Measurements from ENCODE around the gene ARHGAP15. TPM values are rescaled to one million over a fixed set of nuclear protein-coding genes. Genes with fewer than 3 reads are reported as not detected.

Gene ARHGAP15
- total RNA-seq, 1 experiment from 2014 or later, result 0.42 TPM

GRCh38 chr2:143594161-143594560 is 464.9 kb downstream of the ARHGAP15 start:
- ATAC-seq, result no peak
- no peaks in the 10 kb centered on the region for H4K20me1 ChIP-seq (ENCODE audit: insufficient read depth)
- no peak for DNase-seq (ENCODE audit: low read depth, low spot score)
- no peaks in the 10 kb centered on the region for H3K27me3 ChIP-seq (ENCODE audit: insufficient read depth, low read length)
- H3K4me3 ChIP-seq (replicated peaks in 1 of 2; ENCODE audit: low read depth in 1 of 2, low read length in 2 of 2), result no peak overlapping the region
- H3K9me3 ChIP-seq (ENCODE audit: control insufficient read depth in 1 of 2, insufficient read depth in 1 of 2, low read depth in 1 of 2, low read length in 2 of 2), result no peaks in the 10 kb centered on the region
- no peak overlapping the region for H3K4me2 ChIP-seq (ENCODE audit: low read length)
- no peak for TF ChIP-seq POLR2AphosphoS5 (IDR thresholded peaks at IDR 0.05; ENCODE audit: low read depth, low read length)
- TF ChIP-seq YY1 (IDR thresholded peaks at IDR 0.05; ENCODE audit: extremely low read depth, insufficient replicate concordance, low read depth, low read length), result no peak
- TF ChIP-seq, protein P1, sequence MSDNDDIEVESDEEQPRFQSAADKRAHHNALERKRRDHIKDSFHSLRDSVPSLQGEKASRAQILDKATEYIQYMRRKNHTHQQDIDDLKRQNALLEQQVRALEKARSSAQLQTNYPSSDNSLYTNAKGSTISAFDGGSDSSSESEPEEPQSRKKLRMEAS (IDR thresholded peaks at IDR 0.05), result no peak
- TF ChIP-seq, protein P2, sequence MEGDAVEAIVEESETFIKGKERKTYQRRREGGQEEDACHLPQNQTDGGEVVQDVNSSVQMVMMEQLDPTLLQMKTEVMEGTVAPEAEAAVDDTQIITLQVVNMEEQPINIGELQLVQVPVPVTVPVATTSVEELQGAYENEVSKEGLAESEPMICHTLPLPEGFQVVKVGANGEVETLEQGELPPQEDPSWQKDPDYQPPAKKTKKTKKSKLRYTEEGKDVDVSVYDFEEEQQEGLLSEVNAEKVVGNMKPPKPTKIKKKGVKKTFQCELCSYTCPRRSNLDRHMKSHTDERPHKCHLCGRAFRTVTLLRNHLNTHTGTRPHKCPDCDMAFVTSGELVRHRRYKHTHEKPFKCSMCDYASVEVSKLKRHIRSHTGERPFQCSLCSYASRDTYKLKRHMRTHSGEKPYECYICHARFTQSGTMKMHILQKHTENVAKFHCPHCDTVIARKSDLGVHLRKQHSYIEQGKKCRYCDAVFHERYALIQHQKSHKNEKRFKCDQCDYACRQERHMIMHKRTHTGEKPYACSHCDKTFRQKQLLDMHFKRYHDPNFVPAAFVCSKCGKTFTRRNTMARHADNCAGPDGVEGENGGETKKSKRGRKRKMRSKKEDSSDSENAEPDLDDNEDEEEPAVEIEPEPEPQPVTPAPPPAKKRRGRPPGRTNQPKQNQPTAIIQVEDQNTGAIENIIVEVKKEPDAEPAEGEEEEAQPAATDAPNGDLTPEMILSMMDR (IDR thresholded peaks at IDR 0.05 in 2 of 3, conservative IDR thresholded peaks at IDR 0.05 in 1 of 3; ENCODE audit: borderline replicate concordance in 1 of 3, insufficient read depth in 1 of 3, low read depth in 2 of 3, low read length in 2 of 3), result no peak
- TF ChIP-seq, protein P3, sequence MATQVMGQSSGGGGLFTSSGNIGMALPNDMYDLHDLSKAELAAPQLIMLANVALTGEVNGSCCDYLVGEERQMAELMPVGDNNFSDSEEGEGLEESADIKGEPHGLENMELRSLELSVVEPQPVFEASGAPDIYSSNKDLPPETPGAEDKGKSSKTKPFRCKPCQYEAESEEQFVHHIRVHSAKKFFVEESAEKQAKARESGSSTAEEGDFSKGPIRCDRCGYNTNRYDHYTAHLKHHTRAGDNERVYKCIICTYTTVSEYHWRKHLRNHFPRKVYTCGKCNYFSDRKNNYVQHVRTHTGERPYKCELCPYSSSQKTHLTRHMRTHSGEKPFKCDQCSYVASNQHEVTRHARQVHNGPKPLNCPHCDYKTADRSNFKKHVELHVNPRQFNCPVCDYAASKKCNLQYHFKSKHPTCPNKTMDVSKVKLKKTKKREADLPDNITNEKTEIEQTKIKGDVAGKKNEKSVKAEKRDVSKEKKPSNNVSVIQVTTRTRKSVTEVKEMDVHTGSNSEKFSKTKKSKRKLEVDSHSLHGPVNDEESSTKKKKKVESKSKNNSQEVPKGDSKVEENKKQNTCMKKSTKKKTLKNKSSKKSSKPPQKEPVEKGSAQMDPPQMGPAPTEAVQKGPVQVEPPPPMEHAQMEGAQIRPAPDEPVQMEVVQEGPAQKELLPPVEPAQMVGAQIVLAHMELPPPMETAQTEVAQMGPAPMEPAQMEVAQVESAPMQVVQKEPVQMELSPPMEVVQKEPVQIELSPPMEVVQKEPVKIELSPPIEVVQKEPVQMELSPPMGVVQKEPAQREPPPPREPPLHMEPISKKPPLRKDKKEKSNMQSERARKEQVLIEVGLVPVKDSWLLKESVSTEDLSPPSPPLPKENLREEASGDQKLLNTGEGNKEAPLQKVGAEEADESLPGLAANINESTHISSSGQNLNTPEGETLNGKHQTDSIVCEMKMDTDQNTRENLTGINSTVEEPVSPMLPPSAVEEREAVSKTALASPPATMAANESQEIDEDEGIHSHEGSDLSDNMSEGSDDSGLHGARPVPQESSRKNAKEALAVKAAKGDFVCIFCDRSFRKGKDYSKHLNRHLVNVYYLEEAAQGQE (IDR thresholded peaks at IDR 0.05; ENCODE audit: low read depth), result no peak
- no peak for TF ChIP-seq CBX3 (IDR thresholded peaks at IDR 0.05; ENCODE audit: low read depth)
- TF ChIP-seq FOSL1 (IDR thresholded peaks at IDR 0.05; ENCODE audit: low read depth), result no peak
- no peak for TF ChIP-seq SIN3A (IDR thresholded peaks at IDR 0.05; ENCODE audit: low read depth)
- TF ChIP-seq CEBPB (IDR thresholded peaks at IDR 0.05; ENCODE audit: low read depth), result no peak
- no peak for TF ChIP-seq EZH2 (IDR thresholded peaks at IDR 0.05)
- TF ChIP-seq ZFX (IDR thresholded peaks at IDR 0.05), result no peak
- no peak for TF ChIP-seq RAD21 (IDR thresholded peaks at IDR 0.05; ENCODE audit: low read depth)
- TF ChIP-seq ATF3 (IDR thresholded peaks at IDR 0.05), result no peak
- TF ChIP-seq, protein P4, sequence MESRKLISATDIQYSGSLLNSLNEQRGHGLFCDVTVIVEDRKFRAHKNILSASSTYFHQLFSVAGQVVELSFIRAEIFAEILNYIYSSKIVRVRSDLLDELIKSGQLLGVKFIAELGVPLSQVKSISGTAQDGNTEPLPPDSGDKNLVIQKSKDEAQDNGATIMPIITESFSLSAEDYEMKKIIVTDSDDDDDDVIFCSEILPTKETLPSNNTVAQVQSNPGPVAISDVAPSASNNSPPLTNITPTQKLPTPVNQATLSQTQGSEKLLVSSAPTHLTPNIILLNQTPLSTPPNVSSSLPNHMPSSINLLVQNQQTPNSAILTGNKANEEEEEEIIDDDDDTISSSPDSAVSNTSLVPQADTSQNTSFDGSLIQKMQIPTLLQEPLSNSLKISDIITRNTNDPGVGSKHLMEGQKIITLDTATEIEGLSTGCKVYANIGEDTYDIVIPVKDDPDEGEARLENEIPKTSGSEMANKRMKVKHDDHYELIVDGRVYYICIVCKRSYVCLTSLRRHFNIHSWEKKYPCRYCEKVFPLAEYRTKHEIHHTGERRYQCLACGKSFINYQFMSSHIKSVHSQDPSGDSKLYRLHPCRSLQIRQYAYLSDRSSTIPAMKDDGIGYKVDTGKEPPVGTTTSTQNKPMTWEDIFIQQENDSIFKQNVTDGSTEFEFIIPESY (IDR thresholded peaks at IDR 0.05; ENCODE audit: extremely low read depth, insufficient replicate concordance, low read length), result no peak
- TF ChIP-seq ELF1 (IDR thresholded peaks at IDR 0.05; ENCODE audit: borderline replicate concordance, low read depth), result no peak
- TF ChIP-seq ZNF274 (IDR thresholded peaks at IDR 0.05; ENCODE audit: low read depth, low read length), result no peak
- no peak for TF ChIP-seq TCF7L2 (IDR thresholded peaks at IDR 0.05; ENCODE audit: borderline replicate concordance, extremely low read depth, insufficient read depth, insufficient read length)
- no peak for TF ChIP-seq SRF (IDR thresholded peaks at IDR 0.05; ENCODE audit: low read depth)
- intact Hi-C loops (cut with micrococcal nuclease), result no loop called here
- no peaks in the 10 kb centered on the region for H3K36me3 ChIP-seq (ENCODE audit: control insufficient read depth in 1 of 2, insufficient read depth in 2 of 2, low read length in 2 of 2)
- no peaks in the 10 kb centered on the region for H3K79me2 ChIP-seq (ENCODE audit: insufficient read depth, low read length)
- no peak overlapping the region for H3K27ac ChIP-seq (ENCODE audit: low read depth, low read length)
- no peak overlapping the region for H3K9ac ChIP-seq (ENCODE audit: low read length)
- H3K9me2 ChIP-seq (ENCODE audit: insufficient read depth), result no peaks in the 10 kb centered on the region
- POLR2A ChIA-PET, result no interaction called here
- CTCF ChIA-PET, result no interaction called here
- H2AFZ ChIP-seq (ENCODE audit: low read depth, low read length, poor library complexity, severe bottlenecking), result no peak overlapping the region
- no peaks in the 10 kb centered on the region for H3K4me1 ChIP-seq (ENCODE audit: control insufficient read depth in 1 of 2, insufficient read depth in 2 of 2, low read length in 2 of 2)
- RAD21 ChIA-PET (ENCODE audit: low non-redundant PET in 1 of 2, low total read pairs in 2 of 2, uncharacterized antibody in 2 of 2, unreplicated experiment in 2 of 2), result no interaction called here
- no TSS peak for BruUV-seq (replicated peaks)
